Epithelial cell of proximal tubule (primary cell): ENCODE measurements around the gene RNF215. TPM values are rescaled to one million over a fixed set of nuclear protein-coding genes. Genes with fewer than 3 reads are reported as not detected.
"Not testable (repeated sequence)": the region's sequence is repeated elsewhere in the genome, so short reads cannot be mapped to it uniquely, and the experiment has no call there.

Experiments used
- DNase-seq: peaks from one replicate; pipeline ENCODE4 v3.0.0-alpha.2; 2011; ENCODE audit warnings: low read depth
- H3K4me3 ChIP-seq: 2 replicates; pipeline ENCODE4 v1.5.1; 2011; ENCODE audit warnings: low read depth, mild to moderate bottlenecking, low read length
- CTCF ChIP-seq: conservative IDR thresholded peaks from 2 replicates; pipeline ENCODE4 v1.5.1; 2012; ENCODE audit warnings: low read depth, mild to moderate bottlenecking, low read length
- total RNA-seq: library from RNA; depleted of rRNA; stranded (reverse); fragments of >200 nt; gene quantifications from 2 replicates; pipeline ENCODE4 v1.2.3, GENCODE V29; 2015

Gene RNF215
- total RNA-seq, 1 donor from 2014 or later: 28.0 TPM

- no peak for TF ChIP-seq CTCF
- no peak for DNase-seq
- H3K4me3 ChIP-seq: no peak overlapping the region
Measured at GRCh38 chr22:30413001-30413400, 25.8 kb upstream of the RNF215 start.

GRCh38 chr22:30411780-30412179 lies 24.6 kb upstream of the RNF215 start:
- no peak overlapping the region for H3K4me3 ChIP-seq
- no peak for DNase-seq
- TF ChIP-seq CTCF: no peak

GRCh38 chr22:30408388-30409102 lies 21.3 kb upstream of the RNF215 start:
- no peak for TF ChIP-seq CTCF
- DNase-seq: no peak
- no peak overlapping the region for H3K4me3 ChIP-seq

- DNase-seq: no peak
- no peak for TF ChIP-seq CTCF
- no peak overlapping the region for H3K4me3 ChIP-seq
Measured at GRCh38 chr22:30406400-30406799, 19.2 kb upstream of the RNF215 start.

GRCh38 chr22:30405731-30406130 lies 18.5 kb upstream of the RNF215 start:
- DNase-seq: no peak
- H3K4me3 ChIP-seq: no peak overlapping the region
- TF ChIP-seq CTCF: no peak

GRCh38 chr22:30404307-30404706 lies 17.1 kb upstream of the RNF215 start:
- no peak for TF ChIP-seq CTCF
- H3K4me3 ChIP-seq: no peak overlapping the region
- DNase-seq: no peak

- H3K4me3 ChIP-seq, DNase-seq: not testable (repeated sequence)
Measured at GRCh38 chr22:30402766-30403104, 15.5 kb upstream of the RNF215 start.
